Endothelial cell (in vitro differentiated cells): ENCODE results near the gene AGBL4. TPM values are rescaled to one million over a fixed set of nuclear protein-coding genes. Genes with fewer than 3 reads are reported as not detected.

ENCODE experiments used
- DNase-seq: peaks from one replicate; pipeline ENCODE4 v3.0.0; 2021; ENCODE audit warnings: low spot score
- H3K27ac Mint-ChIP-seq: one replicate; pipeline ENCODE4 v1.8.0; 2021; ENCODE audit warnings: mixed read lengths, inconsistent platforms; ENCODE audit not compliant: unreplicated experiment
- H3K27me3 Mint-ChIP-seq: one replicate; pipeline ENCODE4 v1.8.0; 2021; ENCODE audit warnings: mild to moderate bottlenecking, moderate library complexity, mixed read lengths, inconsistent platforms; ENCODE audit not compliant: unreplicated experiment
- H3K36me3 Mint-ChIP-seq: one replicate; pipeline ENCODE4 v1.8.0; 2021; ENCODE audit warnings: mild to moderate bottlenecking, low read depth, mixed read lengths, inconsistent platforms; ENCODE audit not compliant: unreplicated experiment
- H3K4me1 Mint-ChIP-seq: one replicate; pipeline ENCODE4 v1.8.0; 2021; ENCODE audit warnings: mild to moderate bottlenecking, mixed read lengths, inconsistent platforms; ENCODE audit not compliant: unreplicated experiment
- H3K4me3 Mint-ChIP-seq: one replicate; pipeline ENCODE4 v1.8.0; 2021; ENCODE audit warnings: mild to moderate bottlenecking, mixed read lengths, inconsistent platforms; ENCODE audit not compliant: unreplicated experiment
- H3K9me3 Mint-ChIP-seq: one replicate; pipeline ENCODE4 v1.8.0; 2021; ENCODE audit warnings: mixed read lengths, inconsistent platforms; ENCODE audit not compliant: unreplicated experiment
- total RNA-seq: library from RNA; stranded (reverse); fragmentation: NEBNext Ultra II Directional; extraction: Animal tissue kit (Norgen Biotek cat#: 25700); gene quantifications from one replicate; pipeline ENCODE4 v1.2.1, GENCODE V29; 2021; ENCODE audit not compliant: unreplicated experiment
- TF ChIP-seq, protein P1 (sequence below): fragments of 200-600 bp; sonication (generic); IDR thresholded peaks from one replicate; pipeline ENCODE4 v1.5.0; 2021; ENCODE audit warnings: antibody characterized with exemption; ENCODE audit not compliant: unreplicated experiment

Gene AGBL4
- total RNA-seq, 1 donor from 2014 or later, result 0.51 TPM

DNA sequence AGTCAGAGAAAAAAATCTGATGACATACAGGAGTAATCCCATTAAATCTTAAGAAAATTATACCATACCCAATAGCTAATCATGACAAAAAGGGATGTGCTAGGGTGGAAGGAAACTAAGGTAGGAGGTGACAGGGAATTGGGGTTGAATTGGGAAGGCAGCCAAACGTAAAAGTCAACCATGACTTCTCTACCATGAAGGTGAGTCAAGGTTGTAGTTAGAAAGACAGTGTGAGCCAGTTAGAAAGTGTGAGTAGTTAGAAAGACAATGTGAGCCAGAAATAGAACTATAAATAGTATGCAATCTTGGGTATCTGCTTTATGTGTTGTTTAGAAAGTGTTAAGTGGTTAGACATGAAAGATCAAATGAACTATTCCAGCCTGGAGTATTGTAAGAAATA is 556.8 kb downstream of the AGBL4 start:
- Mint-ChIP-seq H3K9me3 (peaks cover 3% of the 10 kb centered on the region), H3K27ac (no peak overlapping the region), H3K36me3 (no peaks in the 10 kb centered on the region), H3K4me1 (no peaks in the 10 kb centered on the region), H3K4me3 (no peak overlapping the region), H3K27me3 (peaks cover 3% of the 10 kb centered on the region)
- TF ChIP-seq, protein P1, sequence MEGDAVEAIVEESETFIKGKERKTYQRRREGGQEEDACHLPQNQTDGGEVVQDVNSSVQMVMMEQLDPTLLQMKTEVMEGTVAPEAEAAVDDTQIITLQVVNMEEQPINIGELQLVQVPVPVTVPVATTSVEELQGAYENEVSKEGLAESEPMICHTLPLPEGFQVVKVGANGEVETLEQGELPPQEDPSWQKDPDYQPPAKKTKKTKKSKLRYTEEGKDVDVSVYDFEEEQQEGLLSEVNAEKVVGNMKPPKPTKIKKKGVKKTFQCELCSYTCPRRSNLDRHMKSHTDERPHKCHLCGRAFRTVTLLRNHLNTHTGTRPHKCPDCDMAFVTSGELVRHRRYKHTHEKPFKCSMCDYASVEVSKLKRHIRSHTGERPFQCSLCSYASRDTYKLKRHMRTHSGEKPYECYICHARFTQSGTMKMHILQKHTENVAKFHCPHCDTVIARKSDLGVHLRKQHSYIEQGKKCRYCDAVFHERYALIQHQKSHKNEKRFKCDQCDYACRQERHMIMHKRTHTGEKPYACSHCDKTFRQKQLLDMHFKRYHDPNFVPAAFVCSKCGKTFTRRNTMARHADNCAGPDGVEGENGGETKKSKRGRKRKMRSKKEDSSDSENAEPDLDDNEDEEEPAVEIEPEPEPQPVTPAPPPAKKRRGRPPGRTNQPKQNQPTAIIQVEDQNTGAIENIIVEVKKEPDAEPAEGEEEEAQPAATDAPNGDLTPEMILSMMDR, result no peak
- no peak for DNase-seq

DNA sequence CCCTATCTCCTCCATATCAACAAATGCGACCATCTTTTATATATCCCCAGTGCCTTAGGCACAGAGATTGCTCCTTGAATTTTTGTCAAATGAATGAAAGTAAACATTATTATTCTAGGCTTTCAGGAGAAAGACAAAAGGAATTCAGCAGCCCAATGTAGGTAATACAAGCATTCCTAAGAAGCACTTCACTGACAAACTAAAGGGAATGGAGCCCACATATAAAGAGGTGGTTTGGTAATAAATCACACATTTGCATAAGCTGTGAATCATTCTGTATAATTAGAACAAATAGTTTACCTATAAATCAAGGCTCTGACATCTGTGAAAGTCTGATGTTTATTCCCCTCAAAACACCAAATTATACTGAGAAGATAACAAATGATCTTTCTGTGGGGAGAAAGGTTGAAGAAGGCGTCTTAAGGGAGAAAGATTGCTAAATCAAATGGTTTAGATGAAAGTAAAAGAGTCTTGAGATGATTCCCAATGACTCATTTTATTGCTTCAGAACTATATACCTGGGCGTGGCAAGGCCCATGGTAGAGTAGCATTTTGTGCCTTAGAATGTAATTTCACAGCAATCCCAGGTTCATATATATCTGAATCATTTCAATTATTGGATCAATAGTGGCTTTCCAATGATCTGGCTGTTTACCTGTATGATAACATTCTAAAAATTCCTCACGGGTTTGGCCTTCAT is 558.1 kb downstream of the AGBL4 start:
- Mint-ChIP-seq H3K4me3 (no peak overlapping the region), H3K36me3 (no peaks in the 10 kb centered on the region), H3K27ac (no peak overlapping the region), H3K4me1 (no peaks in the 10 kb centered on the region), H3K27me3 (peaks cover 3% of the 10 kb centered on the region), H3K9me3 (peaks cover 3% of the 10 kb centered on the region)
- TF ChIP-seq, protein P1, result no peak
- DNase-seq, result no peak

DNA sequence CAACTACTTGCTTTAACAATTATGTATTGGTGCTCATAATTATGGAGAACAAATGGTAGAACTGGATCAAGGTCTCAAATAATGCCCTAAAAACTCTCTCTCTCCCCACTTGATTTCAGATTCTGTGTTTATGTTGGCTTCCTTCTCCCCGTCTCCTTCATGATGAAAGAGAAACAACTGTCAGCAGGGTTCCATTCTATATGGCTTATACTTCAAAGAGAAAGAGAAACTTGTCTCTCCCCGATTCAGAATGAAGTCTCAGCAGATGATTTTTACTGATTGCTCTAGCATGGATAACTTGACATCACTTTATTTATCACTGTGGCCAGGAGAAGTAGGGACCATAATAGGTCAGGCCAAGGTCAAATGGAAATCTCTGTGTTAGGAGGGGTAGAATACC is 575.6 kb downstream of the AGBL4 start:
- TF ChIP-seq, protein P1, result no peak
- no peak overlapping the region for H3K4me3 Mint-ChIP-seq
- no peaks in the 10 kb centered on the region for H3K36me3 Mint-ChIP-seq
- no peaks in the 10 kb centered on the region for H3K4me1 Mint-ChIP-seq
- no peaks in the 10 kb centered on the region for H3K27me3 Mint-ChIP-seq
- DNase-seq, result no peak
- H3K9me3 Mint-ChIP-seq, result no peaks in the 10 kb centered on the region
- no peak overlapping the region for H3K27ac Mint-ChIP-seq

DNA sequence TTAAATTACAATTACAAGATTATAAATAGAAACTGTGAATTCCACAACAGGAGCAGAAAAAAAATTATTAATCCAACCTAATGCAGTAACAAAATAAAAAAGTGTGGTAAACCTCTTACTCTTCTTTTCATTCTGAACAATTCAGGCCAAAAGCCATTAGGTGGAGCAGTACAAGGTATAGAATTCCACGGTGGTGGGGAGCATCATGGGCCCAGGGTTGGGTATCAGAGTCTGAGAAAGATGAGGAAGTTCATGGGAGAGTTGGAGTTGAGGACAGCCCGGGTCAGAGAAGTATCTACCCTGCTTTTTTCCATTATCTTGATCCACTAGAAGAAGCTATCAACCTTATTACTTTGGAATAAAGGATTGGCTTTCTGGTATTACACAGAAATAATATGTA is 586.9 kb downstream of the AGBL4 start:
- H3K9me3 Mint-ChIP-seq, result peaks cover 8% of the 10 kb centered on the region
- TF ChIP-seq, protein P1, result no peak
- peaks cover 2% of the 10 kb centered on the region for H3K27me3 Mint-ChIP-seq
- DNase-seq, result no peak
- no peak overlapping the region for H3K4me3 Mint-ChIP-seq
- H3K27ac Mint-ChIP-seq, result no peak overlapping the region
- H3K4me1 Mint-ChIP-seq, result no peaks in the 10 kb centered on the region
- H3K36me3 Mint-ChIP-seq, result no peaks in the 10 kb centered on the region

DNA sequence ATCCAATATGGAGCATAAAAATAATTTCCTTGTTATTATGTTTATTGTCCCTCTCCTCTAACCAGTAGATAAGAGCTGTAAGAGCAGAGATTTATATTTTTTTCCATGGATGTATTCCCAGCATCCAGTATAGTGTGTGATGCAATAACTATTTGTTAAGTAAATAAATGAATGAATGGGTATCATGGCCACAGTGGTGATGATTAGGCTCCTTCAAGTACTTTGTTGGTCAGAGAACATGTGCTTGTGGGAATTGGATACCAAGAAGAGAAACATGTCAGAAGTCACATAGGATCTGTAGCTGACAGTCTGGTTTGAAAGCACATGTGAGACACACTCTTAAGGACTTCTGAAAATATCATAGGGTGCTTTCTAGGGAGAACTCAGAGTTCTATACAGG is 588.5 kb downstream of the AGBL4 start:
- Mint-ChIP-seq H3K4me3 (no peak overlapping the region), H3K36me3 (no peaks in the 10 kb centered on the region), H3K4me1 (no peaks in the 10 kb centered on the region), H3K9me3 (peaks cover 8% of the 10 kb centered on the region), H3K27ac (no peak overlapping the region), H3K27me3 (peaks cover 2% of the 10 kb centered on the region)
- no peak for DNase-seq
- TF ChIP-seq, protein P1, result no peak
